CD14-positive monocyte (primary cell): ENCODE measurements around the gene PKLR. TPM values are rescaled to one million over a fixed set of nuclear protein-coding genes. Genes with fewer than 3 reads are reported as not detected.

Experiments
- DNase-seq, 3 donors: peaks; one replicate each; pipeline ENCODE4 v3.0.0-alpha.2; 2011 to 2022
- H2AFZ ChIP-seq: 2 replicates; pipeline ENCODE4 v1.6.0; 2012; ENCODE audit warnings: mild to moderate bottlenecking, low read depth, low read length, inconsistent platforms; ENCODE audit not compliant: insufficient read depth, poor library complexity, severe bottlenecking
- H3K27ac ChIP-seq, 2 donors: 1 replicate in 1 of 2; 2 replicates in 1 of 2; pipeline ENCODE4 v1.5.1; 2012 to 2013; ENCODE audit warnings: low read length in 2 of 2, control low read depth in 1 of 2, inconsistent platforms in 1 of 2, low read depth in 1 of 2, mild to moderate bottlenecking in 1 of 2
- H3K27me3 ChIP-seq, 2 donors: one replicate each; pipeline versions ENCODE4 v1.6.0 to v1.6.1; 2011 to 2013; ENCODE audit warnings: low read length in 2 of 2; ENCODE audit not compliant: control insufficient read depth in 2 of 2, insufficient read depth in 2 of 2
- H3K36me3 ChIP-seq, 2 donors: replicated peaks in 1 of 2; 1 replicate in 1 of 2; 2 replicates in 1 of 2; pipeline versions ENCODE4 v1.5.1 to v1.6.1; 2012 to 2013; ENCODE audit warnings: low read length in 2 of 2, control low read depth in 1 of 2, inconsistent platforms in 1 of 2, mild to moderate bottlenecking in 1 of 2; ENCODE audit not compliant: insufficient read depth in 2 of 2, control insufficient read depth in 1 of 2
- H3K4me1 ChIP-seq, 2 donors: 1 replicate in 1 of 2; 2 replicates in 1 of 2; pipeline versions ENCODE4 v1.5.1 to v1.6.1; 2012 to 2013; ENCODE audit warnings: low read length in 2 of 2, control low read depth in 1 of 2, inconsistent platforms in 1 of 2, mild to moderate bottlenecking in 1 of 2, moderate library complexity in 1 of 2; ENCODE audit not compliant: insufficient read depth in 2 of 2, control insufficient read depth in 1 of 2
- H3K4me2 ChIP-seq: replicated peaks from 2 replicates; pipeline ENCODE3; 2012; ENCODE audit warnings: low read length, moderate library complexity, mild to moderate bottlenecking; ENCODE audit not compliant: poor library complexity, severe bottlenecking; ENCODE audit errors: extremely low read depth
- H3K4me3 ChIP-seq, 3 experiments: fragments of 200-600 bp in 1 of 3; sonication (generic) in 1 of 3; replicated peaks in 1 of 3; 1 replicate in 2 of 3; 2 replicates in 1 of 3; pipeline ENCODE4 v1.5.1; 2011 to 2013; ENCODE audit warnings: low read length in 3 of 3, mild to moderate bottlenecking in 3 of 3, control low read depth in 2 of 3, low read depth in 2 of 3, inconsistent platforms in 1 of 3, moderate library complexity in 1 of 3
- H3K79me2 ChIP-seq: 2 replicates; pipeline ENCODE4 v1.6.0; 2012; ENCODE audit warnings: mild to moderate bottlenecking, control low read depth, inconsistent platforms, low read length, moderate library complexity; ENCODE audit not compliant: insufficient read depth
- H3K9ac ChIP-seq: 2 replicates; pipeline ENCODE4 v1.6.0; 2017; ENCODE audit warnings: low read length, mild to moderate bottlenecking; ENCODE audit not compliant: insufficient read depth, poor library complexity, severe bottlenecking
- H3K9me3 ChIP-seq, 2 donors: replicated peaks in 1 of 2; 1 replicate in 1 of 2; 2 replicates in 1 of 2; pipeline versions ENCODE4 v1.5.1 to v1.6.1; 2012 to 2013; ENCODE audit warnings: low read length in 2 of 2, control low read depth in 1 of 2; ENCODE audit not compliant: control insufficient read depth in 1 of 2, insufficient read depth in 1 of 2
- H4K20me1 ChIP-seq: 2 replicates; pipeline ENCODE4 v1.6.0; 2012; ENCODE audit warnings: mild to moderate bottlenecking, low read length, control low read depth, moderate library complexity; ENCODE audit not compliant: insufficient read depth
- H3K27ac Mint-ChIP-seq, 7 donors: one replicate each; pipeline ENCODE4 v1.8.0; 2020; ENCODE audit warnings: mild to moderate bottlenecking in 7 of 7, mixed read lengths in 7 of 7, moderate library complexity in 6 of 7, inconsistent platforms in 2 of 7
- H3K27me3 Mint-ChIP-seq, 3 donors: one replicate each; pipeline ENCODE4 v1.8.0; 2021 to 2022; ENCODE audit warnings: low read depth in 3 of 3, mild to moderate bottlenecking in 3 of 3, mixed read lengths in 3 of 3, moderate library complexity in 3 of 3, inconsistent platforms in 1 of 3
- H3K36me3 Mint-ChIP-seq, 2 donors: one replicate each; pipeline ENCODE4 v1.8.0; 2020; ENCODE audit warnings: mixed read lengths in 2 of 2, inconsistent platforms in 1 of 2, mild to moderate bottlenecking in 1 of 2
- H3K4me1 Mint-ChIP-seq: one replicate; pipeline ENCODE4 v1.8.0; 2020; ENCODE audit warnings: mild to moderate bottlenecking, mixed read lengths
- H3K4me3 Mint-ChIP-seq, 2 donors: one replicate each; pipeline ENCODE4 v1.8.0; 2020; ENCODE audit warnings: mild to moderate bottlenecking in 2 of 2, mixed read lengths in 2 of 2, moderate library complexity in 1 of 2
- H3K9me3 Mint-ChIP-seq, 7 donors: one replicate each; pipeline ENCODE4 v1.8.0; 2020 to 2022; ENCODE audit warnings: mixed read lengths in 7 of 7, mild to moderate bottlenecking in 6 of 7, moderate library complexity in 6 of 7, inconsistent platforms in 2 of 7
- WGBS: methylation state at CpG from one replicate; pipeline ENCODE4 v1.1.5; 2013; ENCODE audit warnings: missing lambda C conversion rate; ENCODE audit not compliant: insufficient coverage; 5-methylcytosine and 5-hydroxymethylcytosine counted together
- intact Hi-C, 2 donors: fragments of 100-400 bp; cut with micrococcal nuclease; formaldehyde crosslinking; loops; one replicate each; pipeline versions ENCODE4 v1.15.0 to v1.15.1; 2023
- polyA plus RNA-seq, 3 donors: library from polyadenylated mRNA; depleted of rRNA in 1 of 3; unstranded in 2 of 3; stranded (reverse) in 1 of 3; fragments of 300-500 nt in 2 of 3; fragments of >200 nt in 1 of 3; fragmentation: Illumina TruSeq in 2 of 3; gene quantifications; 1 replicate in 2 of 3; 2 replicates in 1 of 3; pipeline ENCODE4 v1.2.3, GENCODE V29; 2012 to 2021
- TF ChIP-seq, protein P1 (sequence below): fragments of 200-600 bp; IDR thresholded peaks from one replicate; pipeline ENCODE4 v1.8.0; 2022; ENCODE audit warnings: antibody characterized with exemption, mild to moderate bottlenecking

PKLR gene
- polyA plus RNA-seq, 3 donors, result 0.05 TPM; not detected in 2

- Histone ChIP-seq H3K4me3 (no peak overlapping the region), H3K36me3 (peaks cover 2 to 43% of the 10 kb centered on the region in 2 donors), H4K20me1 (peaks cover 10% of the 10 kb centered on the region), H3K27ac (no peak overlapping the region), H2AFZ (no peak overlapping the region), H3K9ac (no peak overlapping the region), H3K4me2 (no peak overlapping the region), H3K27me3 (no peaks in the 10 kb centered on the region), H3K4me1 (peaks cover 16 to 27% of the 10 kb centered on the region in 2 donors), H3K79me2 (peaks cover 5% of the 10 kb centered on the region), H3K9me3 (no peaks in the 10 kb centered on the region)
- TF ChIP-seq, protein P1, sequence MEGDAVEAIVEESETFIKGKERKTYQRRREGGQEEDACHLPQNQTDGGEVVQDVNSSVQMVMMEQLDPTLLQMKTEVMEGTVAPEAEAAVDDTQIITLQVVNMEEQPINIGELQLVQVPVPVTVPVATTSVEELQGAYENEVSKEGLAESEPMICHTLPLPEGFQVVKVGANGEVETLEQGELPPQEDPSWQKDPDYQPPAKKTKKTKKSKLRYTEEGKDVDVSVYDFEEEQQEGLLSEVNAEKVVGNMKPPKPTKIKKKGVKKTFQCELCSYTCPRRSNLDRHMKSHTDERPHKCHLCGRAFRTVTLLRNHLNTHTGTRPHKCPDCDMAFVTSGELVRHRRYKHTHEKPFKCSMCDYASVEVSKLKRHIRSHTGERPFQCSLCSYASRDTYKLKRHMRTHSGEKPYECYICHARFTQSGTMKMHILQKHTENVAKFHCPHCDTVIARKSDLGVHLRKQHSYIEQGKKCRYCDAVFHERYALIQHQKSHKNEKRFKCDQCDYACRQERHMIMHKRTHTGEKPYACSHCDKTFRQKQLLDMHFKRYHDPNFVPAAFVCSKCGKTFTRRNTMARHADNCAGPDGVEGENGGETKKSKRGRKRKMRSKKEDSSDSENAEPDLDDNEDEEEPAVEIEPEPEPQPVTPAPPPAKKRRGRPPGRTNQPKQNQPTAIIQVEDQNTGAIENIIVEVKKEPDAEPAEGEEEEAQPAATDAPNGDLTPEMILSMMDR, result no peak
- Mint-ChIP-seq H3K4me1 (peaks cover 29% of the 10 kb centered on the region), H3K36me3 (peaks cover 41 to 57% of the 10 kb centered on the region in 2 donors), H3K27ac (no peak overlapping the region), H3K9me3 (peaks cover 0 to 1% (median 0%) of the 10 kb centered on the region in 7 donors), H3K27me3 (peaks cover 2 to 5% (median 3%) of the 10 kb centered on the region in 3 donors), H3K4me3 (no peak overlapping the region)
- intact Hi-C loops, result no loop called here
- no peak for DNase-seq
- no CpG with 5 or more reads among the region's 3 CpGs for WGBS
Observed at GRCh38 chr1:155316922-155317321, 15.7 kb upstream of the PKLR start.

DNA sequence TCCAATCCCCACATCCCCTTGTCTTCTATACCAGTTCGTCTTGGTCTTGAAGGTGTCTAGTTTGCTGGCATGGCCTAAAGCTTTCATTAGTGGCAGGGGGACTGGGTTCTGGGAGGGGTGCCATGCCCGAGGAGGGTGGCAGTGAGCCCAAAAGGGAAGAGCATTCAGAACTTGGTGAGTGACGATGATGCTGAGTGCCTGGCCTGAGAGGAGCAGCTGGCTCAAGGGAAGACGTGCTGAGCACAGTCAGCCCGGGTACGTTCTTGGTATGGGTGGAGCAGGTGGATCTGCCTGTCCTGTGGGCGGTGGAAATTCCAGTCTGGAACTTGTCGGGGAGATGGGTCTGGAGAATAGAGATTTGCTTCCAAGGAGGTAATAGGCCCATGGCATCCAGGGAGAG, 12.0 kb upstream of the PKLR start:
- Histone ChIP-seq H3K9me3 (no peaks in the 10 kb centered on the region), H3K27me3 (no peaks in the 10 kb centered on the region), H3K4me3 (no peak overlapping the region), H3K4me1 (peaks cover 12 to 14% of the 10 kb centered on the region in 2 donors), H3K36me3 (peaks cover 2 to 35% of the 10 kb centered on the region in 2 donors), H4K20me1 (no peaks in the 10 kb centered on the region), H3K9ac (no peak overlapping the region), H3K79me2 (peaks cover 35% of the 10 kb centered on the region), H3K27ac (no peak overlapping the region), H3K4me2 (no peak overlapping the region), H2AFZ (no peak overlapping the region)
- Mint-ChIP-seq H3K4me1 (peaks cover 23% of the 10 kb centered on the region), H3K27me3 (peaks cover 0 to 5% (median 0%) of the 10 kb centered on the region in 3 donors), H3K27ac (peak overlapping the region in 4 of 7 donors; percentile 31 to 69 (median 55)), H3K36me3 (peaks cover 28 to 57% of the 10 kb centered on the region in 2 donors), H3K4me3 (no peak overlapping the region), H3K9me3 (peaks cover 0 to 1% (median 0%) of the 10 kb centered on the region in 7 donors)
- TF ChIP-seq, protein P1, result no peak
- WGBS, result 97% methylated on average over 6 of the region's 8 CpGs
- no peak for DNase-seq
- intact Hi-C loops, result no loop called here
